Measurements from ENCODE around the gene PRKCI.

GRCh38 chr3:170244576-170244975 is 22.4 kb downstream of the PRKCI start:
- TF ChIP-seq CTCF (IDR thresholded peaks at IDR 0.05) (no peak), POLR2A (IDR thresholded peaks at IDR 0.05; ENCODE audit: low read depth) (no peak), POLR2AphosphoS5 (IDR thresholded peaks at IDR 0.05) (no peak), EP300 (IDR thresholded peaks at IDR 0.05) (no peak)

All from esophagus muscularis mucosa (tissue), 4 donors.